HG02943 (cell line): Measurements from ENCODE around the gene FBH1.
A peak's percentile ranks its signal among the peaks of the same experiment; 100 is the strongest.

Experiments
- ATAC-seq: cut with Tn5 transposase; IDR thresholded peaks from one replicate; pipeline ENCODE4 v1.9.1; 2021; ENCODE audit warnings: mild to moderate bottlenecking, low read depth, moderate library complexity; ENCODE audit not compliant: unreplicated experiment

Gene FBH1

DNA sequence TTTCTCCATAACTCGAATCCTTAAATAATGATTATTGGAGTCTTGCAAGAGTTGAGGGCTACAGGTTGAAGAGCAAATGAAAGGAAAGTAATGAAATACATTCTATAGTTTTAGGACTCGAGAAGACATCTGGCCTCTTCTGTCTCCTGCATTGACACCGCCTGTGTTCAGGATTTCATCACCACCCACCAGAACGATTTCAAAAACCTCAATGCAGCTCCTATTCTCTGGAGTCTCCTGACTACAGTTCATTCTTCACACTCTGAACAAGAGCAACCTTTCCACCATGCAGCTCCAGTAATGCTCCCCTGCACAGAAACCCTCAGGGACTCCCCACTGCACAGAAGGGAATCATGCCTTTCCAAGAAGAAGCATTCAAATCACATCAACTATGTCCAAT lies 81.8 kb downstream of the FBH1 start:
- ATAC-seq, result no peak

DNA sequence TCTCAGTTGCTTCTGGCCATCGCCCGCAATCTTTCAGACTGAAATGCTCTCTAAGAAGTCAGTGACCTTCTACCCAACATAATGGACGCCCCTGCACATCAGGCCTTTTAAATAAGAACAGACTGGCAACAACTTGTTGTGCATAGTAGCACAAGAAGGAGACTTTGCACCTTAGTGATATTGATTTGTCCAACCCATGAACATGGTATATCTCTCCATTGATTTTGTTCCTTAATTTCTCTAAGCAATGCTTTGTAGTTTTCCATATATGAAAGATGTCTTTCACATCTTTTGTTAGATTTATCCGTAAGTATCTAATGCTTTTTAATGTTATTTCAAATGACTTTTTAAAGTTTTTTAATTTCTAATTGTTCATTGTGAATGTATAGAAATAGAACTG lies 83.0 kb downstream of the FBH1 start:
- ATAC-seq, result no peak

DNA sequence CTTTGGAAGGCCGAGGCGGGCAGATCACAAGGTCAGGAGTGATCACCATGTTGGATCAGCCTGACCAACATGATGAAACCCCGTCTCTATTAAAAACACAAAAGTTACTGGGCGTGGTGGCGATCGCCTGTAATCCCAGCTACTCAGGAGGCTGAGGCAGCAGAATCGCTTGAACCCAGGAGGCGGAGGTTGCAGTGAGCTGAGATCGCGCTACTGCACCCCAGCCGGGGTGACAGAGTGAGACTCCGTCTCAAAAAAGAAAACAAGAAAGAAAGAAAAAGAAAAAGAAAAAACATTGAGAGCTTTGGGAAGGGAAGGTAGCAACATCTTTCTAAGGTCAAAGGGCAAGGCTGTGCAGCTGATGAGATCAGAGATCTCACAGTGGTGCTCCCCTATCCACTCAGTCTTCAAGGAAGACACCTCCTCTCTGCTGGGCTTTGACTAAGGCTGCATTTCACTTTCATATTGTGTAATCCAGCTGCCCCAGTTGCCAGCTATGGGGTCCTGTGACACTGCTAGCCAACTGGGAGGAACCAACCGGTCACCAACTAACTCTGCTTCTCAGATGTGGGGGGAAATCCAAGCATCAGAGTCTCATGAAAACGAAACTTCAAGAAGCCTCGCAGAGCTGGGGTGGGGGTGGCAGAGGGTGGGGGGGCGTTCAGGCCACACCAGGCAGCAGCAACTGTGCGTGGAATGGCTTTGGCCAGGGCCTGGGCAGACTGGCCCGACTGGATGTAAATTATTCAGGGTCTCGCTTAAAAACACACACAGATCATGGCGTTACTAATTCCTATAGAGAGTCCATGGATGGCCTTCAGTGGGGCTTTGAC lies 85.8 kb downstream of the FBH1 start:
- peak; percentile 49 for ATAC-seq

DNA sequence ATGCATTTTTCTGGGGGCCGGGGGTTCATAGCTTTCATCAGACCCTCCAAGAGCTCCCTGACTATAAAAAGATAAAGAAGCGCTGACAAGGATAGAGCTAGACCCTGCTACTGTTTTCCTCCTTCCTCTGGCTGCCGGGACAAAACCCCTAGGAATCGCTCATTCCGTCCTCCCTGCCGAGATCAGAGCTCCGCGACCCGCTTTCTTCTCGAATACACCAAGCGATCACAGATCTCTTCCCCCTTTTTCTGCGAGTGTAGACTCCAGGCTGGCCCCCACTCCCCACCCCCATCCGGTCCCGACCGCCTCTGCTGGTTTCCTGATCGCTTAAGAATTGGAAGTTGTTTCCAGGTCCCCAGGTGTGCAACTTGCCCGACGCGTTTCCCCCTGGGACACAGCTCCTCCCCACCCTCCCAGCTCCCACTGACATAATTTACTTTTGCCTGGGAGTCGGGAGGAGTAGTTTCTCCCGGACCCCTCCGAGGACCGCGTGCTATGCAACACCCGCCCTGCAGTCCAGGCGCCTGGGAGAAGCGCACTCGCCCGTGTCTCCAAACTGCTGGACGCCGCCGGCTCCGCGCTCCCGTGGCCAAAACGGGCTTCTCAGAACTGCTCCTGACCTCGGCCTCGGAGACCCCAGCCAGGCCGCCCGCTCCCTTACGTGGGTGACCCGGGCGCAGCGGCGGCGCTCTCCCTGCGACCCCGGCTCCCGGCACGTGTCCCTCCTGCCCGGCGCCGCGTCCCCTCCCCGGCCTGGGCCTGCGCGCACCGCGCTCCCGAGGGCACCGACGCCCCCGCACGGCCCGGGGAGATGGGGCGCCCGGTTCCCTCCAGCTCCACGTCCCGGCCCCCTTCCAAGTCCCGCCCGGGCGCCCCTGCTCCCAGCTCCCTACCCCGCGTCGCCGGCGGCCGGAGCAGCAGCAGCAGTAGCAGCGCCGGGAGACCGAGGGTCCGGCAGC lies 86.7 kb downstream of the FBH1 start:
- peak; percentile 15 for ATAC-seq

DNA sequence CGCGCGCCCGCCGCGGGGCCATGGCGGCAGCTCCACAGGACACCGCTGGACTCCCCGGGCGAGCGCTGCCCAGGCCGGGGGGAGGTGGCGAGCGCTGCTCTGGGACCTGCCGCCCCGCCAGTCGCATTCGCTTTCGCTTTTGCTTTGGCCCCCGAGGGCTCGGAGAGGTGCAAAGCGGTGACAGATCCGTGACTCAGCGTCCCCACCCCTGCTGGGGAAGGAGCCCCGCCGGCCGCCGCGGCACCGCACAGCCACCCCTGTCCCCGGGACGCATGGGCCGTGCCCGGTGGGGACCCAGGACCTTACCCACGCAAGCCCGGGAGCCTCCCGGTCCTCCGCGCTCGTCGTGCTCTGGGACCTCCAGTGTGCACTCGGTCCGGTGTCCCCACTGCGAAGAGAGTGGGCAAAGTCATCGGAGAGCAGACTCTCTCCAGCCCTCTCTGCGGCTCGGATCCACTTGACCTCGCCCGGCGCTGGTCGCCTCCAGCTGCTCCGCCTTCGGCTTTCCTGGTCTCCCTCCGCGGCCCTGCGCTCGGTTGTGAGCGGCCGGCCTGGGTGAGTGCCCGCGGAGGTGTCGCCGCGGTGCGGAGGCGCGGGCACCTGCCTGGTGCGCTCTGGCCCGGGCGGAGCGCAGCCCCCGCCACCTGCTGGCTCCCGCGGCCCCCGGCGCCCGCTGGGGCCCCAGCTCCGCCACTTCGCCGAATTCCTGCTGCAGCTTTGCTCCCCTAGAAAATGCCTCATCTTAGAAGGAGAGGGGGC lies 87.6 kb downstream of the FBH1 start, which contains the start of gene IL15RA:
TSS of gene IL15RA (minus strand) at position 73 of the 759 bp plus-strand sequence. CDS start at position 22, 51 bp downstream.
- peak; percentile 63 for ATAC-seq

DNA sequence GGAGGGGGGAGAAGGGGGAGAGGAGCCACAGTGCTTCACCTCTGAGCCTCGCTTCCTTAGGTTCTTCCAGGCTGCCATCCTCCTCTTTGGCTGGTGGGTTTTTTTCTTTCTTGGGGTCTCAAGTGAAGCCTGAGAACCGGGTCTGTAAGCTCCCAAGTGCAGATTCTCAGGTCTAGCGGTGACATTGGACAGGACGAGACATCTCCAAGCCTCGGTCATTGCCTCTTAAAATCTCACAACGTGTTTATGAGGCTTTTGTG lies 88.1 kb downstream of the FBH1 start:
- ATAC-seq, result no peak

DNA sequence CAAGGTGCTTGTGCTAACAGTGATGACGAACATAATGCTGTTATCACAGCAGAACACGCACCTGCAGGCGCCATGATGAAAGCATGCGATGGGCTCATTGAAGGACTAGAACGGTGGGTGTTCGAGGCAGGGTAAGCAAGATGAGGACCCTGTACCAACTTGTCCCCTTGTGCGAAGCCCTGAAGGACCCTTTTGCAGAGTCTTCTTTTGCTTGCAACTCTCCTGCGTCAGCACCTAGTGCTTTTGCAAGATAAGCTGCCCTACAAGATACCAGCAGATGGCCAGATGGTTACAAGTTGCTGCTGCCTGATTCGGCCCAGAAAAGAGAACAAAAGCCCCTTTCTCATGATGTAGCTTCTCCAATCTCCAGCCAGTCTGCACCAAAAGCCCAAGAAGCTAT lies 91.5 kb downstream of the FBH1 start:
- no peak for ATAC-seq

DNA sequence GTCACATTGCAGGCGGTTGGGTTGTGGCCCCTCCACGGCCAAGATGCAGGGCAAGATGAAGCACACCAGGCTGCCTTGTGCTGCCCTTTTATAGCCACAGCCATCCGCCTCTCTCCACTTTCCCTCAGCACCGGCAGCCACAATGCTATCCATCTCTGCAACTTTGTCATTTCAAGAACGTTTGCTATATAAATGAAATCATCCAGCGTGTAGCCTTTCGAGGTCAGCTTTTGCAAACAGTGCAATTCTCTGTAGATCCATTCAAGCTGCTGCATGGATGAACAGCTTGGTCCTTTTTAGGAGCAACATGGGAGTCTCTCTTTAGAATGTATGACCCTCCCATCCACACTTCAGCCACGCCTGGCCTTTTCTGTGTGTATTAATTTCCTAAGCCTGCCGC lies 93.7 kb downstream of the FBH1 start:
- ATAC-seq, result no peak

DNA sequence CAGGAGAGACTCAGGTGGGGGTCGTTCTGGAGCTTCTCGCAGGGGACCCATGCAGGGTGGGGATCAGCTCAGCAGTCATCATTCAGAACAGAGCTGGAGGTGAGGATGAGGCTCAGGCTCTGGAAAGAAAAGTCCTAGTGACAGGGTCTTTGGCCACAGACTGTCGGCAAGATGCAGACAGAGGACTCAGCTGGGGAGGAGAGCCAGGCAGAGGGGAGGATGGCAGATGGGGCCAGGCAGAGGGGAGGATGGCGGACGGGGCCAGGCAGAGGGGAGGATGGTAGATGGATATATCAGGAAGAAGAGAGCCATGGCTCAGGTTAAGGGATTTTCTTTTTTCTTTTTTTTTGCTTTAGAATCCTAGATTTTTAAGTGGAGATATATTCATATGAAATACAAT lies 95.0 kb downstream of the FBH1 start:
- no peak for ATAC-seq
